Ishikawa (cell line): ENCODE results near the gene CYP4F11.

Experiments
- CEBPB ChIP-seq: IDR thresholded peaks from 2 replicates; pipeline ENCODE4 v1.6.1; 2012
- CREB1 ChIP-seq: IDR thresholded peaks from 2 replicates; pipeline ENCODE4 v1.6.1; 2012; ENCODE audit warnings: low read depth
- EGR1 ChIP-seq: IDR thresholded peaks from 2 replicates; pipeline ENCODE4 v1.6.1; 2012
- EP300 ChIP-seq: IDR thresholded peaks from 2 replicates; pipeline ENCODE4 v1.6.1; 2012; ENCODE audit warnings: borderline replicate concordance
- FOXM1 ChIP-seq: IDR thresholded peaks from 2 replicates; pipeline ENCODE4 v1.6.1; 2012; ENCODE audit warnings: low read depth, borderline replicate concordance
- NFIC ChIP-seq: IDR thresholded peaks from 2 replicates; pipeline ENCODE4 v1.6.1; 2012
- RAD21 ChIP-seq: IDR thresholded peaks from 2 replicates; pipeline ENCODE4 v1.6.1; 2012; ENCODE audit warnings: low read depth
- REST ChIP-seq: IDR thresholded peaks from 2 replicates; pipeline ENCODE4 v1.6.1; 2012; ENCODE audit warnings: low read depth, mild to moderate bottlenecking
- TAF1 ChIP-seq: IDR thresholded peaks from 2 replicates; pipeline ENCODE4 v1.6.1; 2012; ENCODE audit warnings: low read depth, mild to moderate bottlenecking
- TCF12 ChIP-seq: IDR thresholded peaks from 2 replicates; pipeline ENCODE4 v1.6.1; 2012; ENCODE audit warnings: low read depth
- TEAD4 ChIP-seq: IDR thresholded peaks from 2 replicates; pipeline ENCODE4 v1.6.1; 2012
- YY1 ChIP-seq: IDR thresholded peaks from 2 replicates; pipeline ENCODE4 v1.6.1; 2012; ENCODE audit warnings: low read depth
- ZBTB7A ChIP-seq: IDR thresholded peaks from 2 replicates; pipeline ENCODE4 v1.6.1; 2012; ENCODE audit warnings: low read depth
- TF ChIP-seq, protein P1 (sequence below): IDR thresholded peaks from 2 replicates; pipeline ENCODE4 v1.6.1; 2012
- TF ChIP-seq, protein P2 (sequence below): IDR thresholded peaks from 2 replicates; pipeline ENCODE4 v1.6.1; 2012

The CYP4F11 gene

GRCh38 chr19:15944401-15944800, 10.1 kb upstream of the CYP4F11 start:
- TF ChIP-seq TEAD4 = no peak
- no peak for TF ChIP-seq EGR1
- no peak for TF ChIP-seq NFIC
- TF ChIP-seq TAF1 = no peak
- TF ChIP-seq RAD21 = no peak
- no peak for TF ChIP-seq REST
- TF ChIP-seq, protein P1, sequence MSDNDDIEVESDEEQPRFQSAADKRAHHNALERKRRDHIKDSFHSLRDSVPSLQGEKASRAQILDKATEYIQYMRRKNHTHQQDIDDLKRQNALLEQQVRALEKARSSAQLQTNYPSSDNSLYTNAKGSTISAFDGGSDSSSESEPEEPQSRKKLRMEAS = no peak
- no peak for TF ChIP-seq EP300

DNA sequence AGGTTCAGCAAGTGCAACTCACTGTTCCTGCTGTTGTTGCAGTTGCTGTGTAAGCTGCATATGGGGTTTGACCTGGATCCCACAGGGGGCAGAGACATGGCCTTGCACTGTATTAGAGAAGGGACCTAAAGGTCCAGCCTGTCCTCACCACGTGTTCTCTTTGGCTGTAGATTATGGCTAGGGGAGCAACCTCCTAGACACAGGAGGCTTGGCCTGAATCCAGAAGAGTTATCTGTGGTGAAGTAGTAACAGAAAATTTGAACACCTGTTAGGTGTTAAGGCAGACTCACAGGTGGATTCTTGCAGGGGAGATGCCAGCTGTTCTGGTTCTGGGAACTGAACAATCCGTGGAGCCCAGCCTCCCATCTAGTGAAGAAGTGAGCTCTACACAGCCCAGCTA, 3.4 kb upstream of the CYP4F11 start:
- TF ChIP-seq, protein P1 = no peak
- TF ChIP-seq, protein P2, sequence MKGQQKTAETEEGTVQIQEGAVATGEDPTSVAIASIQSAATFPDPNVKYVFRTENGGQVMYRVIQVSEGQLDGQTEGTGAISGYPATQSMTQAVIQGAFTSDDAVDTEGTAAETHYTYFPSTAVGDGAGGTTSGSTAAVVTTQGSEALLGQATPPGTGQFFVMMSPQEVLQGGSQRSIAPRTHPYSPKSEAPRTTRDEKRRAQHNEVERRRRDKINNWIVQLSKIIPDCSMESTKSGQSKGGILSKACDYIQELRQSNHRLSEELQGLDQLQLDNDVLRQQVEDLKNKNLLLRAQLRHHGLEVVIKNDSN = no peak
- TF ChIP-seq ZBTB7A = no peak
- no peak for TF ChIP-seq TCF12
- TF ChIP-seq YY1 = no peak
- no peak for TF ChIP-seq NFIC
- no peak for TF ChIP-seq RAD21
- TF ChIP-seq TEAD4 = no peak
- no peak for TF ChIP-seq EP300
- TF ChIP-seq CEBPB = no peak
- no peak for TF ChIP-seq TAF1
- TF ChIP-seq EGR1 = no peak
- TF ChIP-seq FOXM1 = no peak
- no peak for TF ChIP-seq CREB1
- TF ChIP-seq REST = no peak

- no peak for TF ChIP-seq RAD21
Measured at GRCh38 chr19:15936950-15937349, 2.6 kb upstream of the CYP4F11 start.

DNA sequence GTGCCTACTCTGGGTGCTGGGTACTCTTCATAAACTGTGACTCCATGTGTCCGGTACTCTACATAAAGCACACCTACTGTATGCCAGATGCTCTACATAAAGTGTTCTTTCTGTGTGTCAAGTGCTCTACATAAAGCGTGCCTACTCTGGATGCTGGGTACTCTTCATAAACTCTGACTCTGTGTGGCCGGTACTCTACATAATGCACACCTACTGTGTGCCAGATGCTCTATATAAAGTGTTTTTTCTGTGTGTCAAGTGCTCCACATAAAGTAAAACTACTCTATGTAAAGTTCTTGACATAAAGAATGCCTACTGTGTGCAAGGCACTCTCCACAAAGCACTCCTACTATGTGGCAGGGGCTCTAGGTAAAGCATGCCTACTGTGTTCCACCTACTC, 1.8 kb upstream of the CYP4F11 start:
- TF ChIP-seq YY1 (no peak), RAD21 (no peak), TAF1 (no peak), REST (no peak), TCF12 (no peak), TEAD4 (no peak), NFIC (no peak), CREB1 (no peak), ZBTB7A (no peak), CEBPB (no peak), FOXM1 (no peak)
- TF ChIP-seq, protein P2 = no peak

- no peak for TF ChIP-seq FOXM1
- no peak for TF ChIP-seq EGR1
- TF ChIP-seq NFIC = 0 out of 2 replicates have a peak, but pooled peaks have one; percentile 2
Measured at GRCh38 chr19:15935167-15935702, 906 bp upstream of the CYP4F11 start.
